Globus pallidus (tissue), 1 donor: ENCODE data around the gene SPRR2F.
"Not testable (repeated sequence)": the region's sequence is repeated elsewhere in the genome, so short reads cannot be mapped to it uniquely, and the experiment has no call there.

Source experiments
- DNase-seq: peaks from one replicate; pipeline ENCODE4 v3.0.0-alpha.2; 2015; ENCODE audit warnings: low spot score

Gene SPRR2F, protein sequence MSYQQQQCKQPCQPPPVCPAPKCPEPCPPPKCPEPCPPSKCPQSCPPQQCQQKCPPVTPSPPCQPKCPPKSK

DNA sequence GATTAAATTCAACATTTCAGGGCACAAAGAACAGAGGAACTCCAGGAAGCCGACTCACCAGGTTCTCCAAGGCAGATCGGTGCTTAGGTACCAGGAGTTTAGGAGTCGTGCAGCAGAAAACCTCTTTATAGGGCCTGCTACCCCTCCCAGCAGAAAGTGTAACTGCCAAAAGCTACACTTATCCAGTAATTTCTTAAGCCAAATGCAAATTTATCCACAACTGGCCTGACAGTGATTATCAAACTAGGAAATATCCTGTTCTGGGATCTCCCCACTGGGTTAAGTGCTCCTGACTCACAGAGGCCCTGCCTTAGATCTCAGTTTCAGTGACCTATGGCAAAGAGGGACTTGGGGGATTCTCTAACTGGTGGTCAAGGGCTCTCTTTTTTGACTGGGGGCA, at the start of gene SPRR2F:
Gene SPRR2F, minus strand, starts transcription at position 101 of the 400 bp plus-strand sequence. CDS start 783 bp downstream, outside the sequence.
- DNase-seq: no peak

GRCh38 chr1:153155541-153155940, 42.2 kb upstream of the SPRR2F start:
- DNase-seq: no peak

GRCh38 chr1:153152481-153152880, 39.2 kb upstream of the SPRR2F start:
- DNase-seq: no peak

DNA sequence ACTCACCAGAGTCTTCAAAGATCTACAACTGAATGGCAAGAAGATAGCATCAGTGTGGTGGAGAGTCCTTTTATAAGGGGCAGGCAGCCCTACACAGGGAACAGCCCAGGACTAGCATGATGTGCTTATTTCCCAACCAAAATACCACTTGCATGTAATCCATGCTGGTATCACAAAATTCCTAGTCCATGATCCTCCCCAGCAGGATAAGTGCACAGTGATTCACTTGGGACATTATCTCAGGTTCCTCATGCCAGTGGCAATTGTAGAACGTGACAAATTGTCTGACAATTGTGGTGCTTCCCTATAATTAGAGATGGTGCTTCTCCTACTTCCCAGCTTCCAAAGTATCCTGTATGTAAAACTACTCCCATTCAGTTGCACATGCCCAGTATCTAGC, 37.5 kb upstream of the SPRR2F start, which contains the start of gene SPRR2G:
Gene SPRR2G, minus strand, starts transcription at position 45 of the 400 bp plus-strand sequence. CDS start 780 bp downstream, outside the sequence.
- no peak for DNase-seq

GRCh38 chr1:153141377-153141776, 28.1 kb upstream of the SPRR2F start:
- DNase-seq: no peak

- no peak for DNase-seq
These were observed 27.2 kb upstream of the SPRR2F start for GRCh38 chr1:153140484-153140883.

- no peak for DNase-seq
These were observed 20.4 kb upstream of the SPRR2F start for GRCh38 chr1:153133743-153134142.

- DNase-seq: no peak
These were observed 20.0 kb upstream of the SPRR2F start for GRCh38 chr1:153133267-153133666.

- DNase-seq: not testable (repeated sequence)
These were observed 15.4 kb upstream of the SPRR2F start for GRCh38 chr1:153128688-153129087.

DNA sequence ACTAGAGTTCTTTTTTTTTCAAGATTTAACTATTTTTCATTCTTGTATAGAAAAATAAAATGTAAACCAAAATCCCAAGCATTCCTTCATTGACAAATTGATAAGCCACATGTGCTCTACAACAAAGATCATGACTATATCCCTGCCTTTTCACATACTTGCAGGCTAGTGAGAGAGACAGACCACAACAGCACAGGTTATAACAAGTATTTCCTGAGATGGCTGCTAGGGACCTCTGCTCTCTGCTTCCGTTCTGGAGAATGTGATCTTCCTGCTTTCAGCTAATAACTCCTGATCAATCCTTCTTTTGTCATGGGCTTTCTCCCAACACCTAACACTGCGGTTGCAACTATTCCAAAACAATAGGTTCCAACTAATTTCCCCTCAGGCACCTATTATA, 14.0 kb upstream of the SPRR2F start:
- DNase-seq: no peak

- no peak for DNase-seq
These were observed 12.2 kb upstream of the SPRR2F start for GRCh38 chr1:153125536-153125935.

GRCh38 chr1:153123793-153124192, 10.5 kb upstream of the SPRR2F start:
- DNase-seq: not testable (repeated sequence)

DNA sequence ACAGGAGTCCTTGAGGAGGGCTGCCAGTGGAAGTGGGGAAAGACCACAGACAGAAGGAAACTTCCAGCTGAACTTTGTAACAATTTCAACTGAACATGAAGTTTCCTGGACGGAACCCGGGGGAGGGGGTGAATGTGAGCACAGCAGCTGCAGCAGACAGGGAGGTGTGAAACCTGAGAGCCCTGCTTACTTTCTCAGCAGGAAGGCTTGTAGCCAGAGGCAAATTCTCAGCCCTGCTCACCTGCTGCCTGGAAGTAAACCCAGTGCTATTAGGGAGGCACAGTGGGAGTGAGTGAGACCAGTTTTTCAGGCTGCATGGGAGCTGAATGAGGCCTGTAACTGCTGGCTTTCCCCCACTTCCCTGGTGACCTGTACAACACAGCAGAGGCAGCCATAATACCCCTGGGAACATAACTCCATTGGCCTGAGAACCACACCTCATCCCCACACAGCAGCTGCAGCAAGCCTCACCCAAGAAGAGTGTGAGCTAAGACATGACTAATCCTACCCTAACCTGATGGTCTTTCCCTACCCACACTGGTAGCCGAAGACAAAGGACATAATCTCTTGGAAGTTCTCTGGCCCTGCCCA, 9.6 kb upstream of the SPRR2F start:
- DNase-seq: no peak

DNA sequence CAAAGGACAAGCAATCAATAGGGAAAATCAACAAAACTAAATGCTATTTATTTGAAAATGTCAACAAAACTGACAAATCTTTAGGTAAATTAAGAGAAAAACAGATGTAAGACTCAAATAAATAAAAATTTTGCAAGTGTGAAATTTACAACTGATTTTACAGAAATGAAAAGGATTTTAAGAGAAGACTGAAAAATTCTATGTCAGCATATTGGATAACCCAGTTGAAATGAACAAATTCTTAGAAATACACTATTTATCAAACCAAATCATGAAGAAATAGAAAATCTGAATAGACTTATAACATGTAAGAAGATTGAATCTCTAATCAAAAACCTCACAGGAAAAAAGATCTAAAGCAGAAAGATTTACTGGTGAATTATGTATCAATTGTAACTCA, 7.6 kb upstream of the SPRR2F start:
- no peak for DNase-seq

GRCh38 chr1:153119491-153119971, 6.2 kb upstream of the SPRR2F start:
- DNase-seq: no peak

GRCh38 chr1:153115264-153115663, 1.9 kb upstream of the SPRR2F start:
- not testable (repeated sequence) for DNase-seq

- not testable (repeated sequence) for DNase-seq
These were observed 862 bp downstream of the SPRR2F start for GRCh38 chr1:153112454-153112853.

- no peak for DNase-seq
These were observed 13.1 kb downstream of the SPRR2F start for GRCh38 chr1:153100245-153100644.

GRCh38 chr1:153099461-153100045, 13.8 kb downstream of the SPRR2F start:
- no peak for DNase-seq

DNA sequence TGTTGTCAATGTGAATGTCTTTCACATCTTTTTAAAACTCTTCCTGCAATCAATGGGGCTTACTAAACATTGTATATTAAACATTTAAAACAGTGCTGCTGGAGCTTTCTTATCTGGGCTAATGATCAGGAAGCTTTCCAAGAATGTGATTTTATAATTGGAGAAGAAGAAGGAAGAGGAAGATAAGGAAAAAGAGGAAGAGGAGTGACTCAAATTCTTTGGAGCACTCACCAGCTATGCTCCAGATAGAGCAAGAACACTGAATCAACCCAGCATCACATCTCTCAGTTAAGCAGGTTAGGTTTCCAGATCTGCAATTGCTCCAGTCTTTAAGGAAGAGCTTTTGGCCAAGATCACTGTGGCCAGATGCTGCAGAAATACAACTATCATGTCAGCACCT, 17.6 kb downstream of the SPRR2F start:
- DNase-seq: no peak

DNA sequence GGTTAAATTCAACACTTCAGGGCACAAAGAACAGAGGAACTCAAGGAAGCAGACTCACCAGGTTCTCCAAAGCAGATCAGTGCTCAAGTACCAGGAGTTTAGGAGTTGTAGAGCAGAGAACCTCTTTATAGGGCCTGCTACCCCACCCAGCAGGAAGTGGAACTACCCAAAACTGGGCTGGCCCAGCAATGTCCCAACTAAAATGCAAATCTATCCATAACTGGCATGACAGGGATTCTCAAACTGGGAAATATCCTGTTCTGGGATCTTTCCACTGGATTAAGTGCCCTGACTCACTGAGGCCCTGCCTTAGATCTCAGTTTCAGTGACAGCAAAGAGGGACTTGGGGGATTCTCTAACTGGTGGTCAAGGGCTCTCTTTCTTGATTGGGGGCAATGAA, 18.9 kb downstream of the SPRR2F start, which contains the start of gene SPRR2E:
Gene SPRR2E, minus strand, starts transcription at position 101 of the 400 bp plus-strand sequence. CDS start 775 bp downstream, outside the sequence.
- DNase-seq: no peak

DNA sequence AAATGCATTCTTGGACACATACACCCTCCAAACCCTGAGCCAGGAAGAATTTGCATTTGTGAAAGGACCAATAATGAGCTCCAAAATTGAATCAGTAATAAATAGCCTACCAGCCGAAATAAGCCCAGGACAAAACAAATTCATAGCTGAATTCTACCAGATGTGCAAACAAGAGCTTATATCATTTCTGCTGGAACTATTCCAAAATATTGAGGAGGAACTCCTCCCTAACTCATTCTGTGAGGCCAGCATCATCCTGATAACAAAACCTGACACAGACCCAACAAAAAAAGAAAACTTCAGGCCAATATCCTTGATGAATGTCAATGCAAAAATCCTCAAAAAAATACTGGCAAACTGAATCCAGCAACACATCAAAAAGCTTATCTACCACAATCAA, 25.7 kb downstream of the SPRR2F start:
- no peak for DNase-seq

DNA sequence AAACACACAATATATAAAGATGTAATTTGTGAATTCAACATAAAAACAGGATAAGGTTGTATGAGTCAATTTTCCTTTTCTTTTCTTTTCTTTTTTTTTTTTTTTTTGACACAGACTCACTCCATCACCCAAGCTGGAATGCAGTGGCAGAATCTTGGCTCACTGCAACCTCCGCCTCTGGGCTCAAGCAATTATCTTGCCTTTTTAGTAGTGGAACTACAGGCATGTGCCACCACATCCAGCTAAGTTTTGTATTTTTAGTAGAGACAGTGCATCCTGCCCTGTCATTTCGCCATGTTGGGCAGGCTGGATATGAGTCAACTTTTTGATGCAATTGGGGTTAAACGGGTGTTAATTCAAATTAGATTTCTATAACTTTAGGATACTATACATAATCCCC, 31.6 kb downstream of the SPRR2F start:
- no peak for DNase-seq
